ENCODE measurements around the gene SKA2. TPM values are rescaled to one million over a fixed set of nuclear protein-coding genes. Genes with fewer than 3 reads are reported as not detected.

SKA2 gene
- total and polyA plus RNA-seq, 10 of the 15 experiments (the other 5 are each of a cell fraction or from before 2014, with no cell fraction given), result 40.3 to 137 (median 112) TPM

DNA sequence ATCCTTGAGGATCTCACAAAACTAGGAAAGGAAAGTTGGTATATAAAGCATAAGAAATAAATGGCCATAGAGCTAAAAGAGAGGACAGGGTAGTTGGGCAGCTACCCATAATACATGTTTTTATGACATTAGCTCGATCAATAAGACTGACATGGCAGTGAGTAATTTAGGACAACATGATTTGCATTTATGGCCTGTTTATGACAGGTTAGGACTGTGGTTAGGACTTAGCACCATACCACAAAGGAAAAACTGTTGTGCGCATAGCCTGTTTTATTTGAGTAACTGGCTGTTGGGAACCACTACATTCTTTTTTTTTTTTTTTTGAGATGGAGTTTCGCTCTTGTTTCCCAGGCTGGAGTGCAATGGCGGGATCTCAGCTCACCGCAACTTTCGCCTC is 30.3 kb downstream of the SKA2 start (continued):
- TF ChIP-seq POLR2AphosphoS2 (IDR thresholded peaks at IDR 0.05; ENCODE audit: low read depth, low read length) (no peak), JUND (IDR thresholded peaks at IDR 0.05; ENCODE audit: low read depth, low read length) (no peak)

GRCh38 chr17:59121901-59122480 is 33.0 kb downstream of the SKA2 start:
- TF ChIP-seq ZZZ3 (IDR thresholded peaks at IDR 0.05; ENCODE audit: control insufficient read depth, insufficient read length, low read depth) (no peak), RELB (IDR thresholded peaks at IDR 0.05; ENCODE audit: low read depth) (no peak), ETV6 (conservative IDR thresholded peaks at IDR 0.05 in 1 of 2, IDR thresholded peaks at IDR 0.05 in 1 of 2; ENCODE audit: borderline replicate concordance in 1 of 2, low read depth in 1 of 2) (peak in 1 of 2 experiments; percentile 98; a peak in 2 of 4 replicates), FOXK2 (IDR thresholded peaks at IDR 0.05) (no peak), MTA2 (IDR thresholded peaks at IDR 0.05; ENCODE audit: low read depth) (no peak), CHD1 (IDR thresholded peaks at IDR 0.05; ENCODE audit: low read depth, low read length) (no peak), ZBED1 (IDR thresholded peaks at IDR 0.05; ENCODE audit: borderline replicate concordance) (no peak), NFXL1 (IDR thresholded peaks at IDR 0.05; ENCODE audit: borderline replicate concordance) (peak; percentile 55; the same call in 1 of the 2 replicates), BACH1 (IDR thresholded peaks at IDR 0.05; ENCODE audit: borderline replicate concordance) (no peak), CBX3 (IDR thresholded peaks at IDR 0.05; ENCODE audit: borderline replicate concordance, low read depth) (no peak), POU2F2 (IDR thresholded peaks at IDR 0.05; ENCODE audit: borderline replicate concordance, low read depth, low read length) (no peak), WRNIP1 (IDR thresholded peaks at IDR 0.05; ENCODE audit: borderline replicate concordance, low read depth, low read length) (no peak)
- TF ChIP-seq, protein P1, sequence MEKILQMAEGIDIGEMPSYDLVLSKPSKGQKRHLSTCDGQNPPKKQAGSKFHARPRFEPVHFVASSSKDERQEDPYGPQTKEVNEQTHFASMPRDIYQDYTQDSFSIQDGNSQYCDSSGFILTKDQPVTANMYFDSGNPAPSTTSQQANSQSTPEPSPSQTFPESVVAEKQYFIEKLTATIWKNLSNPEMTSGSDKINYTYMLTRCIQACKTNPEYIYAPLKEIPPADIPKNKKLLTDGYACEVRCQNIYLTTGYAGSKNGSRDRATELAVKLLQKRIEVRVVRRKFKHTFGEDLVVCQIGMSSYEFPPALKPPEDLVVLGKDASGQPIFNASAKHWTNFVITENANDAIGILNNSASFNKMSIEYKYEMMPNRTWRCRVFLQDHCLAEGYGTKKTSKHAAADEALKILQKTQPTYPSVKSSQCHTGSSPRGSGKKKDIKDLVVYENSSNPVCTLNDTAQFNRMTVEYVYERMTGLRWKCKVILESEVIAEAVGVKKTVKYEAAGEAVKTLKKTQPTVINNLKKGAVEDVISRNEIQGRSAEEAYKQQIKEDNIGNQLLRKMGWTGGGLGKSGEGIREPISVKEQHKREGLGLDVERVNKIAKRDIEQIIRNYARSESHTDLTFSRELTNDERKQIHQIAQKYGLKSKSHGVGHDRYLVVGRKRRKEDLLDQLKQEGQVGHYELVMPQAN (conservative IDR thresholded peaks at IDR 0.05), result no peak
- RAD21 ChIA-PET (ENCODE audit: unreplicated experiment), result no interaction called here
- Histone ChIP-seq H3K4me2 (ENCODE audit: control insufficient read depth, insufficient read depth) (no peak overlapping the region), H3K79me2 (ENCODE audit: control insufficient read depth, insufficient read depth, low read length) (peaks cover 2% of the 10 kb centered on the region), H3K27me3 (replicated peaks in 1 of 2; ENCODE audit: control insufficient read depth in 2 of 2, insufficient read depth in 2 of 2, low read length in 1 of 2) (no peaks in the 10 kb centered on the region), H3K36me3 (ENCODE audit: control insufficient read depth in 2 of 2, insufficient read depth in 2 of 2, low read length in 1 of 2) (peaks cover 0 to 13% of the 10 kb centered on the region in 2 experiments; a peak in 3 of 4 replicates), H4K20me1 (ENCODE audit: control insufficient read depth, insufficient read depth) (no peaks in the 10 kb centered on the region), H2AFZ (ENCODE audit: control insufficient read depth, low read depth, low read length) (no peak overlapping the region), H3K27ac (ENCODE audit: control insufficient read depth, insufficient read depth) (no peak overlapping the region), H3K9ac (ENCODE audit: control insufficient read depth, insufficient read depth, low read length) (no peak overlapping the region), H3K4me1 (ENCODE audit: control insufficient read depth, insufficient read depth, low read length) (peaks cover 9% of the 10 kb centered on the region), H3K9me3 (replicated peaks; ENCODE audit: control insufficient read depth, insufficient read depth, low read length) (no peaks in the 10 kb centered on the region), H3K4me3 (no peak overlapping the region)
- CTCF ChIA-PET, result no interaction called here
- in situ Hi-C loops (cut with MboI) (no loop called here), intact Hi-C loops (cut with micrococcal nuclease; ENCODE audit: unreplicated experiment) (no loop called here)
- ATAC-seq, result no peak
- SMC1A ChIA-PET (ENCODE audit: uncharacterized antibody, unreplicated experiment), result no interaction called here
- POLR2A ChIA-PET, result interaction anchor here (0.7 kb wide), 1 partner anchor 9 kb away, joined by 5 read pairs; no protein-coding TSS in a partner anchor
- 24% methylated on average over 9 of the region's 9 CpGs for WGBS (ENCODE audit: insufficient coverage, insufficient replicate concordance, low lambda C conversion rate, missing lambda C conversion rate)
- DNase-seq (ENCODE audit: low read depth, low spot score), result no peak
- no peak for FAIRE-seq
- no TSS peak for BruUV-seq (replicated peaks)
